ENCODE data around the gene PHF13. TPM values are rescaled to one million over a fixed set of nuclear protein-coding genes. Genes with fewer than 3 reads are reported as not detected.

PHF13 gene
- total RNA-seq, 2 donors from 2014 or later = 36.9 to 47.8 TPM

GRCh38 chr1:6652986-6653385 lies 39.5 kb downstream of the PHF13 start:
- WGBS, 2 experiments (ENCODE audit: insufficient coverage in 1 of 2, insufficient read length in 1 of 2) = 82 to 85% methylated on average over 5 to 6 of the region's 6 CpGs
- H3K9me3 ChIP-seq (ENCODE audit: control insufficient read depth, low read length) = no peaks in the 10 kb centered on the region
- no peak for DNase-seq
- Mint-ChIP-seq H3K9me3 (no peaks in the 10 kb centered on the region), H3K36me3 (ENCODE audit: low read depth) (peaks cover 47% of the 10 kb centered on the region), H3K4me1 (no peaks in the 10 kb centered on the region), H3K27ac (no peak overlapping the region), H3K4me3 (no peak overlapping the region), H3K27me3 (ENCODE audit: insufficient read depth) (no peaks in the 10 kb centered on the region)
- TF ChIP-seq, protein P1, sequence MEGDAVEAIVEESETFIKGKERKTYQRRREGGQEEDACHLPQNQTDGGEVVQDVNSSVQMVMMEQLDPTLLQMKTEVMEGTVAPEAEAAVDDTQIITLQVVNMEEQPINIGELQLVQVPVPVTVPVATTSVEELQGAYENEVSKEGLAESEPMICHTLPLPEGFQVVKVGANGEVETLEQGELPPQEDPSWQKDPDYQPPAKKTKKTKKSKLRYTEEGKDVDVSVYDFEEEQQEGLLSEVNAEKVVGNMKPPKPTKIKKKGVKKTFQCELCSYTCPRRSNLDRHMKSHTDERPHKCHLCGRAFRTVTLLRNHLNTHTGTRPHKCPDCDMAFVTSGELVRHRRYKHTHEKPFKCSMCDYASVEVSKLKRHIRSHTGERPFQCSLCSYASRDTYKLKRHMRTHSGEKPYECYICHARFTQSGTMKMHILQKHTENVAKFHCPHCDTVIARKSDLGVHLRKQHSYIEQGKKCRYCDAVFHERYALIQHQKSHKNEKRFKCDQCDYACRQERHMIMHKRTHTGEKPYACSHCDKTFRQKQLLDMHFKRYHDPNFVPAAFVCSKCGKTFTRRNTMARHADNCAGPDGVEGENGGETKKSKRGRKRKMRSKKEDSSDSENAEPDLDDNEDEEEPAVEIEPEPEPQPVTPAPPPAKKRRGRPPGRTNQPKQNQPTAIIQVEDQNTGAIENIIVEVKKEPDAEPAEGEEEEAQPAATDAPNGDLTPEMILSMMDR (conservative IDR thresholded peaks at IDR 0.05) = no peak
- peak overlapping the region; percentile 27 for H3K27ac ChIP-seq (ENCODE audit: low read depth, low read length)
- H3K27me3 ChIP-seq (ENCODE audit: control insufficient read depth, insufficient read depth, low read length, poor library complexity, severe bottlenecking) = no peaks in the 10 kb centered on the region
- H3K4me3 ChIP-seq (ENCODE audit: low read length) = no peak overlapping the region
- no peak overlapping the region for H3K9ac ChIP-seq (ENCODE audit: extremely low read depth, low read length, poor library complexity, severe bottlenecking)
- peaks cover 50% of the 10 kb centered on the region for H3K36me3 ChIP-seq (ENCODE audit: control insufficient read depth, insufficient read depth, low read length)
- no peaks in the 10 kb centered on the region for H3K4me1 ChIP-seq (ENCODE audit: control insufficient read depth, insufficient read depth, low read length)

- Histone ChIP-seq H3K27ac (ENCODE audit: low read depth, low read length) (peak overlapping the region; percentile 27), H3K27me3 (ENCODE audit: control insufficient read depth, insufficient read depth, low read length, poor library complexity, severe bottlenecking) (no peaks in the 10 kb centered on the region), H3K4me3 (ENCODE audit: low read length) (no peak overlapping the region), H3K9me3 (ENCODE audit: control insufficient read depth, low read length) (no peaks in the 10 kb centered on the region), H3K9ac (ENCODE audit: extremely low read depth, low read length, poor library complexity, severe bottlenecking) (no peak overlapping the region), H3K4me1 (ENCODE audit: control insufficient read depth, insufficient read depth, low read length) (no peaks in the 10 kb centered on the region), H3K36me3 (ENCODE audit: control insufficient read depth, insufficient read depth, low read length) (peaks cover 52% of the 10 kb centered on the region)
- no peak for DNase-seq
- Mint-ChIP-seq H3K4me3 (no peak overlapping the region), H3K9me3 (no peaks in the 10 kb centered on the region), H3K27me3 (ENCODE audit: insufficient read depth) (no peaks in the 10 kb centered on the region), H3K4me1 (no peaks in the 10 kb centered on the region), H3K36me3 (ENCODE audit: low read depth) (peaks cover 48% of the 10 kb centered on the region), H3K27ac (no peak overlapping the region)
- TF ChIP-seq, protein P1 (conservative IDR thresholded peaks at IDR 0.05) = no peak
- WGBS, 2 experiments (ENCODE audit: insufficient coverage in 1 of 2, insufficient read length in 1 of 2) = 92 to 94% methylated on average over 20 to 23 of the region's 23 CpGs
Observed at GRCh38 chr1:6653436-6654290, 40.1 kb downstream of the PHF13 start.

DNA sequence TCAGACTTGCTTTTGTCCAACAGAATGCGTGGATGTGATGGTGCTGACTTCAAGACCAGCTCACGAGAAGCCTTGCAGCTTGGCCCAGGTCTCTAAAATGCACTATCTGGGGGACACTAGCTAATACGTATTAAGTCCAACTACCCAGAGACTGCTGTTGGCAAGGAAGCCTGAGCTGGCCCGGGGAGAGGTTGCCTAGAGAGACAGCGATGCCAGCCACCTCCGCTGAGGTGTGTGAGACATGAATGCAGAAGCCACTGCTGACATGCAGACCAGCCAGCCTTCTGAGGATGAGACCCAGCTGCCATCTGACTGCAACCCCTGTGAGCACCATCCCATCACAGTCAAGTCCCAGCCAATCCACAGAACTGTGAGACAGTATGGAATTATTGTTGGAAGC lies 43.6 kb downstream of the PHF13 start:
- Histone ChIP-seq H3K27me3 (ENCODE audit: control insufficient read depth, insufficient read depth, low read length, poor library complexity, severe bottlenecking) (no peaks in the 10 kb centered on the region), H3K36me3 (ENCODE audit: control insufficient read depth, insufficient read depth, low read length) (peaks cover 33% of the 10 kb centered on the region), H3K27ac (ENCODE audit: low read depth, low read length) (peak overlapping the region; percentile 6), H3K4me3 (ENCODE audit: low read length) (no peak overlapping the region), H3K4me1 (ENCODE audit: control insufficient read depth, insufficient read depth, low read length) (no peaks in the 10 kb centered on the region), H3K9me3 (ENCODE audit: control insufficient read depth, low read length) (no peaks in the 10 kb centered on the region), H3K9ac (ENCODE audit: extremely low read depth, low read length, poor library complexity, severe bottlenecking) (no peak overlapping the region)
- H3K27ac Mint-ChIP-seq = peak overlapping the region; percentile 33
- TF ChIP-seq, protein P1 (conservative IDR thresholded peaks at IDR 0.05) = no peak
- no peaks in the 10 kb centered on the region for H3K4me1 Mint-ChIP-seq
- DNase-seq = no peak
- no peaks in the 10 kb centered on the region for H3K27me3 Mint-ChIP-seq (ENCODE audit: insufficient read depth)
- no peaks in the 10 kb centered on the region for H3K9me3 Mint-ChIP-seq
- peaks cover 33% of the 10 kb centered on the region for H3K36me3 Mint-ChIP-seq (ENCODE audit: low read depth)
- 95 to 100% methylated on average over 6 of the region's 6 CpGs for WGBS, 2 experiments (ENCODE audit: insufficient coverage in 1 of 2, insufficient read length in 1 of 2)
- H3K4me3 Mint-ChIP-seq = no peak overlapping the region
